HPDE6-E6E7 (cell line): Measurements from ENCODE around the gene CELA1.

Experiments used
- DNase-seq: peaks from one replicate; pipeline ENCODE4 v3.0.0; 2011; ENCODE audit warnings: missing footprints; ENCODE audit errors: extremely low spot score

The CELA1 gene

DNA sequence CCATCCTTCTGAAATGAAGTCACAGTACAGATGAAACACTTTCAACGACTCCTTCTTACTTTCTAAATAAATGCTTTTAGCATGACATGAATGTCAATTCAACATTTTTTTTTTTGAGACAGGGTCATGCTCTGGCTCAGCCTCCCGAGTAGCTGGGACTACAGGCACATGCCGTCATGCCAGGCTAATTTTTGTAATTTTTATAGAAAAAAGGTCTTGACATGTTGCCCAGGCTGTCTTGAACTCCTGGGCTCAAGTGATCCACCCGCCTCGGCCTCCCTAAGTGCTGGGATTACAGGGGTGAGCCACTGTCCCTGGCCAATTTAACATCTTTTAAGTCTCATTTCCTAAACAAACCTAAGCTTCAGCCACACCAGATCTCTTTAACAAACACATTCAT is 28.4 kb upstream of the CELA1 start:
- no peak for DNase-seq

DNA sequence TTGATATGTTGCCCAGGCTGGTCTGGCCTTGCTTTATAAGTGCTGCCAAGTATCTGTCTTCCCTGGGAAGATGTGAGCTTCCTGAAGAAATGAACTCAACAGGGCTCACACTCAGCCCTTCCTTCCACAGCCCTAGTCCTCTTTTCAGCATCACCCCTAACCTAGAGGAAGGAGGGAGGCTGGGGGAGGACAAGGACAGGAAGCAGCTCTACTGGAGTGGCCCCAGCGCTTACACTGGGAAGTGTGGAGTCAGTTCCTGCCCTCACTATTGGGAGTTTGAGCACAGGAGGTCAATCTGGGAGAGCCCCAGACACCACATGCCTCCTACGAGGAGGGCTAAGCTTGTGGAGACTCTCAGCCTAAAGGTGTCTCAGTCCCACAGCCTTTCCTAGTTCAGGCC is 27.9 kb upstream of the CELA1 start:
- DNase-seq = no peak

GRCh38 chr12:51373187-51373586 is 26.7 kb upstream of the CELA1 start:
- no peak for DNase-seq

GRCh38 chr12:51372021-51372420 is 25.5 kb upstream of the CELA1 start:
- DNase-seq = no peak

GRCh38 chr12:51371295-51371953 is 24.9 kb upstream of the CELA1 start:
- DNase-seq = peak; percentile 98

- DNase-seq = no peak
Observed at GRCh38 chr12:51370667-51371066, 24.2 kb upstream of the CELA1 start.

DNA sequence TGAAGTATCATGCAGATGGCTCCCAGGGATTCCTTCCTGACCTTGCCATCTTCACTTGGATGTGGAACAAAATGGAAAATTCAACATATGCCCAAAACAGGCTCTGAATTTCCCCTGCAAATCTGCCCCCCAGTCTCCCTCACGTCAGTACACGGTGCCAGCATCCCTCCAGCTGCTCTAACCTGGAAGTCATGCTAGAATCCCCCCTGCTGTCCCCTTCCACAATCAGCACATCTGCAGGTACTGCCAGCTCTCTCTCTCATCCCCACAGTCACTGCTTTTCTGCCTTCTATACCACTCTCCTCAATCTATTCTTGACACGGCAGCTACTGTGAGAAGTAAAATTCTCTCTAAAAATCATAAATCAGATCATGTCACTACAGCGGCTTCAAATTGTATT is 23.1 kb upstream of the CELA1 start:
- no peak for DNase-seq

DNA sequence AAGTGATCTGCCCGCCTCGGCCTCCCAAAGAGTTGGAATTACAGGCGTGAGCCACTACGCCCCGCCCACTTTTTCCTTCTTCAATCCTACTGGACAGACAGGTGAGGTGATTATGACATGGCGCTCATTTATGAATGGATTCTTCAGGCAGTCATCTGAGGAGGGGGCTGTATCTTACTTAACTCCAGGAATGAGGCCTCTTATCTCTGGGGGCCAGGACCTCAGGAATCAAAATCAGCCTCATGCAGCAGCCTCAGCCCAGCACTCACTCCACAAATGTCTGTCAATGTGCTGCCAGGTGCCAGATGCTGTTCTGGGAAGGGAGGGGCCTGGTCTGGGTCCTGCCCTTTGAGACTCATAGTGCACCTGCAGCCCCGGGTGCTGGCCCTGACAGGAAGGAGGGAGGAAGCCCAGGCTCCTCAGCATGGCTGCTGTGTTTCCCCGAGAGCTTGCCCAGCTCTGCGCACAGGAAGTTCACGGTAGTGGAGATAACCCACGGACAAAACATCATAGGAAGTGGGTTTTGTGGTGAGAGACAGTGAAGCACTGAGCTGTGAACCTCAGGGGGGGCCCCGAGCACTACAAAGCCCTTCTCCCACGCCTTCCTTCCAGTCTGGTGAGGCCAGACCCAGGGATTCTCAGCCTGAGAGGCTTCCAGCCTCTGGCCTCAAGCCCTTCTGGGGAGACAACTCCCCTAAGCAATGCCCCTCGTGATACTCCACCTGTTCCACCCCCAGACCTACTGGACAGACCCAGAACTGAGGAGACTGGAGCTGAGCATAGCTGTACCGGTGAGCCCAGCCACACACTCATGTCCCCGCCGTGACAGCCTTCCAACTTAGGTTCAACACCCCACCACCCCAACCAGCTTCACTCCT is 22.4 kb upstream of the CELA1 start:
- DNase-seq = no peak

DNA sequence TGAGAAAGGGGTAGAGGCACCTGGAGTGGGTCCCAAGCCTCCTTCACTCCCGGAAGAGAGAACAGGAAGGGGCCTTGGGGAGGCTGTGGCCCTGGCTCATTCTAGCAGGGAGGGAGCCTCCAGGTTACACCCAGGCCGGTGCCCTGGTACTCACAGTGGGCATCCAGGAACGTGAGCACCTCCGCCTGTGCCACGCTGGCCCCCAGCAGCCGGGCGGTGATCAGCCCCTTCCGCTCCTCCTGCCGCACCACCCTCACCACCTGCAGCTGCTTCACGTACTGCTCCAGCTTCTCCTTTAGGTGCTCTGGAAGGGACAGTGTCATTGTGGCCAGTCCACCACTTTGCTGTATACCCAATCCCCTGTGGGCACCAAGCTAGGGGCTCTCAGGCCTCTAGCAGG is 18.8 kb upstream of the CELA1 start:
- DNase-seq = no peak

DNA sequence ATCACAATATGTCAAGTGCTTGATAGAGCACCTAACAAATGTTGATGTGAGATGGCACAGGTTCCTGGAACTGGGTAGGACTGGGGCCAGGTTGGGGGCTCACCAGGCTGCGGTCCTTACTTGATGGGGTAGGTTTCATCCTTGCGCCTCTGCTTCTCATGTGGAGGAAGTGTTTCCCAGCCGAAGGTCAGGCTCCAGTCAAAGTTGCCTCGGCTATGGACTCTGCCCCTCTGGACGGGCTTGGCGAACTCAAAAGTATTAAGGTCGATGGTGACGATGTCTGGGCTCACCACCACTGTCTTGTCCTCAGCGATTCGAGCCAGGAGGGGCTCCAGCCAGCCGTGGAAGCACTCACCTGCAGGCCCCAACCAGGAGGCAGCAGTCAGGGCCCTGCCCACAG is 17.5 kb upstream of the CELA1 start:
- no peak for DNase-seq

DNA sequence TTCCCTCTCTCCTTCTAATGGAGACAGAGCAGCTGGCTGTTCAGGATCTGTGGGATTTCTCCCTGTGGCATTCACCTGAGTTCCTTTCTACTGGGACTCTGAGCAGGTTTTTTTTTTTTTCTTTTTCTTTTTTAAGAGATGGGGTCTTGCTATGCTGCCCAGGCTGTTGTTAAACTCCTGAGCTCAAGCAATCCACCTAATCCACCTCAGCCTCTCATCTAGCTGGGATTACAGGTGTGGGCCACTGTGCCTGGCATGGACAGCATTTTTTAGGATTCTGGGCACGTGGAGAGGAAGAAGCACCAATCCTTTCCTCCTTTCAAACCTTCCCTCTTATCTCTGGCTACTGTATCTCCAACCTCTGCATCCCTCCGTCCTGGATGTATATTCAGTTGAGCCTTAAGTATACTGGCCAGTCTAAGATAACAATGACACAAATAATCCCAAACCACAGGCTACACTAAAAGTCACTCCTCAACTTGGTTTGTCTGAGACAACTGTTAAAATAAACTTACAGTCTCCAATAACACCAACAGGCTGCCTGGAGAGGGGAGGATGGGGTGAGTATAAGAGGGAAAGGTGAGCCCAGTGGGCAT is 16.4 kb upstream of the CELA1 start:
- DNase-seq = no peak

GRCh38 chr12:51362307-51362706 is 15.8 kb upstream of the CELA1 start:
- no peak for DNase-seq

- no peak for DNase-seq
Observed at GRCh38 chr12:51361161-51362016, 14.9 kb upstream of the CELA1 start.

GRCh38 chr12:51360315-51360714 is 13.8 kb upstream of the CELA1 start:
- DNase-seq = no peak

GRCh38 chr12:51359851-51360250 is 13.4 kb upstream of the CELA1 start:
- no peak for DNase-seq

DNA sequence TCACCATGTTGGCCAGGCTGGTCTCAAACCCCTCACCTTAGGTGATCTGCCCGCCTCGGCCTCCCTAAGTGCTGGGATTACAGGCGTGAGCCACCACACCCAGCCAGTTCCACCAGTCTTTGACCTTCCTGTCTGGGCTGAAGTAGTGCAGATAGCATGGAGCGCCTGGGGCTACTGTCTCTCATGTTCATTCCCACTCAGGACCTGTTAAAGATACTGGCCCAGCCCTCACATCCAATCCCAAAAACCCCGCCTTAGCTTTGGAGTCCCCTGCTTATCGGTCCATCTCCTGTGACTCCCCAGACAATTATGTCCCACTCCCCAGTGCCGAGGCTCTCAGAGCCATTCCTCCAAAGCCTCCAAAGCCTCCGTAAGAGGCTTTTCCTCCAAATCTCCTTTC is 12.0 kb upstream of the CELA1 start:
- DNase-seq = no peak

DNA sequence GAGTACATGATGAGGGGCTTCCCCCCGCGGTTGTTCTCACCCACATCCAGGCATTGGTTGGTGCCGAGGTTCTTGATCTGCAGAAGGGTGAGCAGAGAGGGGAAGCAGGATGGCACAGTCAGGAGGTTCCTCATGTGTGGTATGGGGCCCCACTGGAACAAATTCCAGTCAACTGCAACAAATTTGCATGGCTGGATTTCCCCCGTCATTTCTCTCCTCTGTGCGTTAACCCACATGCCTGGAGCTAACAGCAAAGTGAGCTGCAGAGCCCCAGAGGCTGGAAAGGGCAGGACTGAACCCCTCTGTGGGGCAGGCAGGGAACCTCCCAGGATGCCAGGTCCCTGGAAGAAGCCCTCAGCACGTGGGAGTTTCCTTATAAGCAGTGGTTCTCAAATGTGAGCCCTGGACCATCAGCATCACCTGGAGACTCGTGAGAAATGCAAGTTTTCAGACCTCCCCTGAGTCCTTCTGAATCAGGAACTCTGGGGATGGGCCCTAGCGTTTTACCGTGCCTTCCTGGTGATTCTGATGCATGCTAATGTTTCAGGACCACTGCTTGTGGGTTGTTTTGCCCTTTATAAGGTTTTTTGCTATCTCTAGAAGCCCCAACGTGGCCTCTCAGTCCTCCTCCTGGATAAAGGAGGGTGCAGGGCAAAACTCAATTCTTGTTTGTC is 11.0 kb upstream of the CELA1 start:
- no peak for DNase-seq

DNA sequence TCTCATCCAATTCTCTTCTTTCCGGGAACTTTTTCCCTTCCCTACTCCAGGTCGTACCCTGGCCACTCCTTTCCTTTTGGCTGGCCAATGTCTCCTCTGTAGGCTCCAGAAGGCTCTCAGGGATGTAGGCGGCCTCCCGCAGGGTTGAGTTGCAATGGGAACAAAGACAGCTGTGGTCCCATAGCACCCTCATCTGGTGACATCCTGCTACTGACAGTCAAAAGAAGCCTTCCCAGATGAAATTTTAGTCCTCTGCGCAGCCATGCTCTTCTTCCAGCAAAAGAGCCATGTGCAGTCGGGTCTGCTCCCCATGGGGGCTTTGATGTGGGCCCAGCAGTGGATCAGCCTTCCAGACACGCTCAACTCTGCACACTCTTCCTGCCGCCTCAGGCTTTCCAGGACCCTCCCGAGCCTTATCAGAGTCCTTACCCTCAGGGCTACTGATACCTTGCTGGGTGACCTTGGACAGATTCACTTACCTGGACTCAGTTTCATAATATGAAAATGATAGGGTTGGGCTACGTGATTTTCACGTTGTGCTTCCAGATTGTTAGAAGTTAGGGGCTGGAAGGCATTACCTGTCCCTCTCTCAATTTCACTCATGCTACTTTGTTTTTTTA is 5.5 kb upstream of the CELA1 start:
- DNase-seq = no peak

DNA sequence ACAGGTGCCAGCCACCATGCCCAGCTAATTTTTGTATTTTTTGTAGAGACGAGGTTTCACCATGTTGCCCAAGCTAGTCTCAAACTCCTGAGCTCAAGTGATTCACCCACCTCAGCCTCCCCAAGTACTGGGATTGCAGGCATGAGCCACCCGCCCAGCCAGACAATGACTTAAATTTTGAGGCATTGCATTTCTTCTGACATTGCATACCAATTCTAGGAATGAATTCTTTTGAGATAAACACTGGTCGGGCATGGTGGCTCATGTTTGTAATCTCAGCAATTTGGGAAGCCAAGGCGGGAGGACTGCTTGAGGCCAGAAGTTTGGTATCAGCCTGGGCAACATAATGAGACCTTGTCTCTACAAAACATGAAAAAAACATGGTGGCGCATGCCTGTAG is 2.5 kb upstream of the CELA1 start:
- no peak for DNase-seq

GRCh38 chr12:51348116-51348515 is 1.6 kb upstream of the CELA1 start:
- no peak for DNase-seq

- no peak for DNase-seq
Observed at GRCh38 chr12:51345681-51346080, 798 bp downstream of the CELA1 start.
